Muscle of leg (tissue), 11 donors: Measurements from ENCODE around the gene GPR107. TPM values are rescaled to one million over a fixed set of nuclear protein-coding genes. Genes with fewer than 3 reads are reported as not detected.

Experiments
- DNase-seq: peaks from one replicate; pipeline ENCODE4 v3.0.0; 2013
- H3K27ac ChIP-seq: one replicate; pipeline ENCODE4 v1.5.1; 2013; ENCODE audit warnings: mild to moderate bottlenecking, low read length, control low read depth
- H3K27me3 ChIP-seq: one replicate; pipeline ENCODE4 v1.6.1; 2013; ENCODE audit warnings: low read length; ENCODE audit not compliant: control insufficient read depth, insufficient read depth
- H3K36me3 ChIP-seq: one replicate; pipeline ENCODE4 v1.6.1; 2013; ENCODE audit warnings: low read length; ENCODE audit not compliant: control insufficient read depth, insufficient read depth
- H3K4me1 ChIP-seq: one replicate; pipeline ENCODE4 v1.6.1; 2013; ENCODE audit warnings: low read length; ENCODE audit not compliant: control insufficient read depth, insufficient read depth
- H3K4me3 ChIP-seq: one replicate; pipeline ENCODE4 v1.5.1; 2013; ENCODE audit warnings: low read length, control low read depth
- H3K9me3 ChIP-seq: replicated peaks from 2 replicates; pipeline ENCODE4 v1.6.1; 2013; ENCODE audit warnings: low read depth, low read length; ENCODE audit not compliant: control insufficient read depth
- WGBS: methylation state at CpG from one replicate; pipeline ENCODE4 v1.1.5; 2013; ENCODE audit warnings: missing lambda C conversion rate; ENCODE audit not compliant: insufficient coverage; 5-methylcytosine and 5-hydroxymethylcytosine counted together
- polyA plus RNA-seq, 8 donors: library from polyadenylated mRNA; unstranded; fragments of 120-200 nt; gene quantifications; one replicate each; pipeline versions ENCODE4 v1.2.1 to v1.2.3, GENCODE V29; 2013; ENCODE audit warnings: inconsistent platforms in 1 of 8, low replicate concordance in 1 of 8; ENCODE audit not compliant: insufficient read length in 8 of 8, insufficient read depth in 1 of 8
- total RNA-seq: library from RNA; stranded (reverse); fragments of 120-200 nt; gene quantifications from one replicate; pipeline ENCODE4 v1.2.4, GENCODE V29; 2013

Gene GPR107
- total and polyA plus RNA-seq, 9 donors, result 17.9 to 42.1 (median 35.7) TPM

DNA sequence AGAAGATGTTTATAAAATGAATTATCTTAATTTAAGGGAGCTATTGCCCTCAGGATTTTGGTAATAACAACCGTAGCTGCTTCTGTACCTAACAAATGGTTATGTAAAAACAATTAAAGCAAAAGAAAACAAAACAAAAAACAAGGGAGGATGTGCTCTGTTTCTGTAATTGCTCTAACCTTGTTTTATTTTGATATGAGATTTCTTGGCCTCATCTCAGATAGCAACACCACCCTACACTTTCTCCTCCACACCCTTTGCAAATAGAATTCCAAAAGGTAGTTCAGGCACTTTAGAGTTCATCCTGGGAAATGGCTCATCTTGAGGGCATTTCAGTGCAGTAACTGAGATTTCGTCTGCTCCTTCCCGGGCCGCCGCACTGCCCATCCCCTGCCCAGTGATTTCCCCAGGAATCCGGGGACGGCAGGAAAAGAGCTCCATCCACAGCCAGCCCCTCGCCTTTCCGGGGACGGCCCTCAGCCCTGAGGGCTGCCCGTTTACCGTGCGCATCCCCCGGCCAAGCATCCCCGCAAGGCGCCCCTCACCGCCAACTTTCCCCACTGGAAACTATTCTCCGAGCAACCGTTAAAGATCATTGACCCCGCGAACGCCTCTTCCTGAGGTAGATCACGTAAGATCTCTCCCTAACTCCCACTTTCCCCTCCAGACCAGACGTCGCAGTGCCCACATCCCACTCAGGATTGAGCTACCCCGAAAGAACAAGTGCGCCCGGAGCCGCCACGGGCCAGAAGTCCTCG is 11.9 kb upstream of the GPR107 start:
- Histone ChIP-seq H3K4me1 (peaks cover 19% of the 10 kb centered on the region), H3K9me3 (no peaks in the 10 kb centered on the region), H3K27me3 (peaks cover 5% of the 10 kb centered on the region), H3K27ac (peak overlapping the region; percentile 84), H3K4me3 (peak overlapping the region; percentile 70), H3K36me3 (no peaks in the 10 kb centered on the region)
- 0% methylated on average over 30 of the region's 31 CpGs for WGBS
- peak; percentile 33 for DNase-seq

DNA sequence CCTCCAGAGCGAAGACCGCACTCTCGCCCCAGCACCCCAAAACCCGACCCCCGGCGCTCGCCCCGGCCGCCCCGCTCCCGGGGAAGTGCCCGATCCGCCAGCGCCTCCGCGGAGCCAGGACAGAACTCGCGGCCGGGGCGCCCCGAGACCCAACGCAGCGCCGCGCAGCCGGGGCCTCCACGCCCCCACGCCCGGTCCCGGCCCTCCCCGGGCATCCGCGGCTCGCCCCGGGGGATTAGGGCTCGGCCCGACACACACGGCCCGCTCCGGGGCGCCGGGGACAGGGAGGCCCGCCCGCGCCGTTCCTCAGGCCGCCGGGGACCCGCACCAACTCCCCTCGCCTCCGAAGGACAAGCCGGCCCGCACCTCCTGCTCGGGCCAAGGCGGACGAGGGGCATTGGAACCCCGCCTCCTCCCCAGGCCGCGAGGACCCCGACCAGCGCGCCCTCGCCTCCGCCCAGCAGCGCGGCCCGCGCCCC is 11.3 kb upstream of the GPR107 start:
- under 1% methylated on average over 68 of the region's 68 CpGs for WGBS
- peaks cover 5% of the 10 kb centered on the region for H3K27me3 ChIP-seq
- H3K4me3 ChIP-seq, result peak overlapping the region; percentile 70
- H3K27ac ChIP-seq, result peak overlapping the region; percentile 84
- peaks cover 19% of the 10 kb centered on the region for H3K4me1 ChIP-seq
- no peaks in the 10 kb centered on the region for H3K36me3 ChIP-seq
- H3K9me3 ChIP-seq, result no peaks in the 10 kb centered on the region
- no peak for DNase-seq

DNA sequence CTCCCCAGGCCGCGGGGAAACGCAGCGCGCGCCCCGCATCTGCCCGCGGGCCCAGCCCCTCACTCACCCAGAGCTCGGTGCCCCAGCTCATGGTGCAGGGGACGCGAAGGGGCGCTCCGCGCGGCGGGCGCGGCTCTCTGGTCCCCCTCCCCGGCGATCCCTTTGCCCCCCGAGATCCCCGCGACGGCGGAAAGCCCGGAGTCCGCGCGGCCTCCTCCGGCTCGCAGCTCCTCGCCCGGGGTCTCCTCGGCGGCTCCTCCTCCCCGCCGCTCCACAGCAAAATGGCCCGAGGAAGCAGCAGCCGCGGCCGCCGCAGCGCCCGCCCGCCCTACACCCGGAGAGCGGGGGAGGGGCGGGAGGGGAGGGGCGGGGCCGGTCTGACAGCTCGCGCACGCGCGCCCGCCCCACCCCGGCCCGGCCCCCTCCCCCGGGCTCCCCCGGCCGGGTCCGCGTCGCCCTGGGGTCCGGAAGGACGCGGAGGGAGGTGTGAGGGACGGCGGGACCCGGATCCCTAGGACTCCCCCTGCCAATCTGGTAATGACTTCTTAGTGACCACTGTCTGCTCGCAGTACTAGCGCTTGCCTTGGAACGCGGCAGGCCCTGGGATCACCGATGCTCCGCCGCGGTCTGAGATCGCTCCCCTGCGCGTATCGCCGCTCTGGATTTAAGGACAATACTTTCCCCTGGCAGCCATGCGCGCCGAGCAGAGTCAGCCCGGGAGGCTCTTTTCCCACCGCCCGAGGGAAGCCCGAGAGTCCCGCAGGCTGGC is 10.6 kb upstream of the GPR107 start, which contains the start of gene FNBP1:
TSS of gene FNBP1 (minus strand) at position 305 of the 769 bp plus-strand sequence. CDS start at position 91, 214 bp downstream.
- Histone ChIP-seq H3K4me3 (peak within 1 kb of the TSS; percentile 70), H3K27me3 (peaks cover 5% of the 10 kb centered on the region), H3K4me1 (peaks cover 19% of the 10 kb centered on the region), H3K27ac (peak within 1 kb of the TSS; percentile 84), H3K9me3 (no peaks in the 10 kb centered on the region), H3K36me3 (no peaks in the 10 kb centered on the region)
- under 1% methylated on average over 59 of the region's 92 CpGs for WGBS
- peak; percentile 93 for DNase-seq

DNA sequence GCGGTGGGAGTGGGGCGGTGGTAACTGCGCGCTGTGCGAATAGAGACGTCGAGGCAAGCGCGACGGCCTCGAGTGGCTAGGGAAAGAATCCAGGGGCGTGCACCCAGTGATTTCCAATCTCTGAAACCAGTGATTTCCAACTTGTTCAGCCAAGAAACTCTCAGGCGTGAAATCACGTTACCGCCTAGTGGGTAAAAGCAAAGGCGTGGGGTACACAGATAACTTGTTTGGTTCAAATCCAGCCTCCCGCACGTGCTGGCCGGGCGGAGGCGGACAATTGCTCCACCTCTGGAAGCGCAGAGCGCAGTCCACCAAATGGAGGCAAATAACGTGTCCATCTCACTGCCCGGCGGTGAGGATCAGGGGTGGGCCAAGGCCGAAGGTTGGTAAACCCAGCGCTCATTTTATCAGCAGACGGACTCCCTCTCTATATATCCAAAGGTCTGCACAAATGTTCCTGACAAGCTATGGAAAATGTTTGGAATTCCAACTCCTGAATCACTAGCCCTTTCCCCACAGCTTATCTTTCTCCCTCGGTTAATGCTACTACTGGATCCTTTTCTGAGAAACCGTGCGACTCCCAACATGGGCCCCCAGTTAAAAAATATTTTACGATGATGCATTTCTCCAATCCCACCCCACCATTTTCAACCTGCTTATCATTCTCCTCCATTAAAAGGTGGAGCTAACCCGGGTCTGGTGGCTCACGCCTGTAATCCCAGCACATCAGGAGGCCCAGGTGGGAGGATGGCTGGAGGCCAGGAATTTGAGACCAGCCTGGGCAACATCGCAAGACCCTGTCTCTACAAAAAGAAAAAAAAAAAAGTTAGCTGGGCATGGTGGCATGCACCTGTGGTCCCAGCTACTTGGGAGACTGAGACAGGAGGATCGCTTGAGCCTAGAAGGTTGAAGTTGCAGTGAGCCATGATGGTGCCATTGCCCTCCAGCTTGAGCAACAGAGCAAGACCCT is 9.8 kb upstream of the GPR107 start:
- H3K4me3 ChIP-seq, result peak overlapping the region; percentile 70
- peak overlapping the region; percentile 79 for H3K27ac ChIP-seq
- no peaks in the 10 kb centered on the region for H3K36me3 ChIP-seq
- H3K4me1 ChIP-seq, result peaks cover 19% of the 10 kb centered on the region
- DNase-seq, result peak; percentile 80
- H3K9me3 ChIP-seq, result no peaks in the 10 kb centered on the region
- 23% methylated on average over 35 of the region's 37 CpGs for WGBS
- H3K27me3 ChIP-seq, result peaks cover 5% of the 10 kb centered on the region

DNA sequence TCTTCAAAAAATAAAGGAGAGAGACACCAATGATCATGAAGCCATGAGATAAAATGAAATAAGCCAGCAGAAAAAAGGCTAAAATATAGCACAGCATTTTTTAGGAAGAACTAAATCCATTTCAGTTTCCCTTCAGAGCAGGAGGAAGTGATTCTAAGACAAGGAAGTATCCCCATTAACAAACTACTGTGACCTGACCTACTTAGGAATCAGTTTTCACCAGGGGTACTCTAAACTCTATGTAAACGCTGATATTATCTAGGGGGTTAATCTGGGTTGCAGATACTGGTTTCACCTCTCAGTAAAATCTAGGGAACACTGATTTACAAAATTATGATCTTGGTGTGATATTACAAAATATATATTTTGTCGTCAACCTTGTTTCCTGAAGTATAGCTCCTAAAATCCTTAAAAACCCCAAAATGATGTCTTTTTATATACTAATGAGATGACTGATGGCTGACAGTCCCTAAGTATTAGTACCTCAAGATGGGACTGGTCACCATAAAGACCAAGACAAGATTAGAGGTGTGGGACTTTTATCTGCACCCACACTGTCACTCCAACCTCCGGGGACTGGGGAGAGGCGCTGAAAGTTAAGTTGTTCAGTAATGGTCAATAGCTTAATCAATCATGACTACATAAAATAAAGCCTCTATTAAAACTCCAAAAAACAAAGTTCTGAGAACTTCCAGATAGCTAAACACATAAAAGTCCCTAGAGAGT is 7.8 kb upstream of the GPR107 start:
- H3K27ac ChIP-seq, result peak overlapping the region; percentile 42
- H3K36me3 ChIP-seq, result no peaks in the 10 kb centered on the region
- no peaks in the 10 kb centered on the region for H3K9me3 ChIP-seq
- WGBS, result no CpG with 5 or more reads among the region's 4 CpGs
- peak; percentile 31 for DNase-seq
- H3K27me3 ChIP-seq, result peaks cover 5% of the 10 kb centered on the region
- H3K4me1 ChIP-seq, result peaks cover 18% of the 10 kb centered on the region
- H3K4me3 ChIP-seq, result no peak overlapping the region

DNA sequence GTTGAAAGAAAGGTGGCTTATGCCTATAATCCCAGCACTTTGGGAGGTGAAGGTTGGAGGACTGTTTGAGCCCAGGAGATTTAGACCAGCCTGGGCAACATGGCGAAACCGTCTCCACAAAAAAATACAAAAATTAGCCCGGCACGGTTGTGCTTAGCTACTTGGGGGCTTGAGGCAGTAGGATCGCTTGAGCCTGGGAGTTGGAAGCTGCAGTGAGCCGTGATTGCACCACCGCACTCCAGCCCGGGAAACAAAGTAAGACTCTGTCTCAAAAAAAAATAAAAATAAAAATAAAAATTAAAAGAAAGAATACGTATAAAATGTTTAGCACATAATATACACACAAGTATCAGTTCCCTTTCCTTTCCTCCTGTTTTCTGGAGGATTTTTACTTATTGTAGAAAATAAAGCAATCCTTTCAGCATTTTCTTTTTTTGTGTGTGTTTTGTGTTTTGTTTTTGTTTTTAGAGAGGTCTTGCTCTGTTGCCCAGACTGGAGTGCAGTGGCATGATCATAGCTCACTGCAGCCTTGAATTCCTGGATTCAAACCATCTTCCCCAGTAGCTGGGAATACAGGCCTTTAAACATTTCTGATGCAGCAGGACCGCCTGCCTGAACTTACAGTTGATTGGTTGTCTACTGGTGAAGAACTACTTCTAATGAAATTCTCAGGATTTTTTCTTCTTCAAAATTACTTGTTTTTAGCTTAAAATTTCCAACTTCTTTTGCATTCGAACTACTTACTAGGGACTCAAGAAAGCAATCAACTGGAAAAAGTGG is 4.1 kb upstream of the GPR107 start:
- Histone ChIP-seq H3K36me3 (peaks cover 2% of the 10 kb centered on the region), H3K27me3 (no peaks in the 10 kb centered on the region), H3K27ac (no peak overlapping the region), H3K9me3 (no peaks in the 10 kb centered on the region), H3K4me1 (peaks cover 10% of the 10 kb centered on the region), H3K4me3 (no peak overlapping the region)
- no CpG with 5 or more reads among the region's 11 CpGs for WGBS
- DNase-seq, result no peak

DNA sequence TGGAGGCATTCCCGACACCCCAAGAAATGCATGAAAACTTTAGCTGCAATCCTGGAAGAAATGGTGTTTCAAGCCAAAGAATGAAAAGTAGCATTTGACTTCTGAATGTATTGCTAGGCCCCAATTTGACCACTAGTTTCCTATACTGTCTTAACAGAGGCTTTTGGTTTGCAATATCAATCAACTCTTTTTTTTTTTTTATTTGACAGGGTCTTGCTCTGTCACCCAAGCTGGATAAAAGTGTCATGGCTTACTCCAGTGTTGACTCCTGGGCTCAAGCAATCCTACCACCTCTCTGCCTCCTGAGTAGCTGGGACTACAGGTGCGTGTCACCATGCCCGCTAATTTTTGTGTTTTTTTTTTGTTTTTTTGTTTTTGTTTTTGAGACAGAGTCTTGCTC is 3.2 kb upstream of the GPR107 start:
- peaks cover 2% of the 10 kb centered on the region for H3K36me3 ChIP-seq
- H3K4me1 ChIP-seq, result peaks cover 15% of the 10 kb centered on the region
- no peaks in the 10 kb centered on the region for H3K27me3 ChIP-seq
- H3K9me3 ChIP-seq, result no peaks in the 10 kb centered on the region
- no peak overlapping the region for H3K27ac ChIP-seq
- WGBS, result 80% methylated on average over 1 of the region's 3 CpGs
- DNase-seq, result no peak
- no peak overlapping the region for H3K4me3 ChIP-seq

DNA sequence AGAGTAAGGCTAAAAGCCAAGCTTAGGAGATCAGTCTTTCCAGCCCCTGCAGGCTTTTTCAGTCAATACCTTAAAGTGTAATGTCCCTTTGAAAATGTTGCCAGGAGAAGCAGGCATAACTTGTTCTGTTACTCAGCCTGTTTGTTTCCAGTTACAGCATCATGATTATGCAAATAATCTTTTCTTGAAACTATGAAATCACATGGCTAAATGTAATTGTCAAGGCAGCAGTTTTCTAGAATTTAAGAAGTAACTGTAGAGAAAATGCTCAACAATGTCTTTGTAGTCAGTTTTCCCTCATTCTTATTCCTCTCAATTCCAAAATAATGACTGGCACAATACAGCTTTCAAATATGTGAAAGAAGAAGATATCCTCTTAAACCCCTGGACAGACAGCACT is 1.9 kb upstream of the GPR107 start:
- DNase-seq, result no peak
- H3K4me1 ChIP-seq, result peaks cover 15% of the 10 kb centered on the region
- no peaks in the 10 kb centered on the region for H3K9me3 ChIP-seq
- H3K4me3 ChIP-seq, result no peak overlapping the region
- H3K27me3 ChIP-seq, result no peaks in the 10 kb centered on the region
- H3K36me3 ChIP-seq, result peaks cover 2% of the 10 kb centered on the region
- H3K27ac ChIP-seq, result no peak overlapping the region

DNA sequence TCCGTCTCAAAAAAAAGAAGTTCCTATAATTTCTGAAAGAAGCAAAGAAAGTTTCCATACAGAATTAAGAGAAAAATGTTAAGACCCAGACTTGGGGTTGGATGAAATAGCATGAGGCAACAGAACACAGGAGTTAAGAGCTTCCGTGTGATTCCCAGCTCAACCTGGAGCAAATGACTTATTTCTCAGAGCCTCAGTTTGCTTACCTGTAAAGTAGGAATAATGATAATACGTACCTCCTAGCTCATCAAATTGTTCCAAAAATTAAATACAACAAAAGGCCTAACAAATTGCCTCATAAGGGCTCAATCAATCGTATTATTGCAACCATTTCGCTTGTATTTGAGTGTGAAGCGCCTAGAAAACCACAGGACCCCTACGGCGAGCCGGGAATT is 600 bp upstream of the GPR107 start:
- WGBS, result 4% methylated on average over 6 of the region's 9 CpGs
- Histone ChIP-seq H3K36me3 (peaks cover 2% of the 10 kb centered on the region), H3K27me3 (no peaks in the 10 kb centered on the region), H3K4me3 (peak overlapping the region; percentile 98), H3K27ac (peak overlapping the region; percentile 91), H3K4me1 (peaks cover 15% of the 10 kb centered on the region), H3K9me3 (no peaks in the 10 kb centered on the region)
- no peak for DNase-seq
